Activated CD8-positive, alpha-beta T cell treated with anti-CD3 and anti-CD28 coated beads for 36 hours (primary cell): ENCODE measurements around the gene CPD. TPM values are rescaled to one million over a fixed set of nuclear protein-coding genes. Genes with fewer than 3 reads are reported as not detected.

ENCODE experiments used
- ATAC-seq: fragments of 200-7000 bp; cut with Tn5 transposase; one replicate; pipeline ENCODE4 v1.10.0; 2021; ENCODE audit warnings: mild to moderate bottlenecking, moderate library complexity
- CTCF ChIA-PET: fragments of 350-600 bp; sonication (Branson Sonifier 250); formaldehyde crosslinking; loops from one replicate; lab custom pipeline; 2021; ENCODE audit warnings: antibody characterized with exemption; lab: Charles Lee
- POLR2A ChIA-PET: fragments of 350-600 bp; sonication (Branson Sonifier 250); formaldehyde crosslinking; loops from one replicate; lab custom pipeline; 2021; ENCODE audit warnings: antibody characterized with exemption; lab: Charles Lee
- DNase-seq: peaks from one replicate; pipeline ENCODE4 v3.0.0-alpha.2; 2020
- H3K27ac Mint-ChIP-seq: one replicate; pipeline ENCODE4 v1.8.0; 2021; ENCODE audit warnings: mild to moderate bottlenecking, mixed read lengths
- H3K27me3 Mint-ChIP-seq: one replicate; pipeline ENCODE4 v1.8.0; 2021; ENCODE audit warnings: mixed read lengths
- H3K36me3 Mint-ChIP-seq: one replicate; pipeline ENCODE4 v1.8.0; 2021; ENCODE audit warnings: low read depth, mixed read lengths
- H3K4me1 Mint-ChIP-seq: one replicate; pipeline ENCODE4 v1.8.0; 2021; ENCODE audit warnings: low read depth, mixed read lengths
- H3K4me3 Mint-ChIP-seq: one replicate; pipeline ENCODE4 v1.8.0; 2021; ENCODE audit warnings: mild to moderate bottlenecking, moderate library complexity, mixed read lengths
- H3K9me3 Mint-ChIP-seq: one replicate; pipeline ENCODE4 v1.8.0; 2021; ENCODE audit warnings: mixed read lengths
- CTCF ChIP-seq: fragments of 200-600 bp; IDR thresholded peaks from one replicate; pipeline ENCODE4 v1.8.0; 2022; ENCODE audit warnings: antibody characterized with exemption, mild to moderate bottlenecking
- intact Hi-C: fragments of 100-400 bp; cut with micrococcal nuclease; formaldehyde crosslinking; loops from one replicate; pipeline ENCODE4 v1.10.0; 2022
- total RNA-seq, 2 experiments: library from RNA; stranded (reverse); gene quantifications; one replicate each; pipeline ENCODE4 v1.2.3, GENCODE V29; 2021

The CPD gene
- 10 to 100 TPM; 25.9 to 26.8 TPM for total RNA-seq

GRCh38 chr17:30378825-30379302 is at the start of gene CPD:
TSS of gene CPD (plus strand) at chr17:30378927. CDS start at chr17:30378981, 54 bp downstream.
- Mint-ChIP-seq H3K27me3 (no peaks in the 10 kb centered on the region), H3K9me3 (no peaks in the 10 kb centered on the region), H3K27ac (peak within 1 kb of the TSS; percentile 87), H3K4me1 (peaks cover 64% of the 10 kb centered on the region), H3K4me3 (peak within 1 kb of the TSS; percentile 73), H3K36me3 (peaks cover 5% of the 10 kb centered on the region)
- no peak for TF ChIP-seq CTCF
- CTCF ChIA-PET, result interaction anchor here (1.2 to 1.4 kb wide), 2 partner anchors 16 to 42 kb away, joined by 3 to 4 read pairs; no protein-coding TSS in a partner anchor
- intact Hi-C loops, result loop anchor here (1.0 kb wide), 1 partner anchor 9 kb away; no protein-coding TSS in a partner anchor
- DNase-seq (peak; percentile 97), ATAC-seq (peak; percentile 93)
- POLR2A ChIA-PET, result interaction anchor here (0.6 to 5.5 kb wide), 7 partner anchors 9 to 51 kb away, joined by 3 to 28 read pairs (median 6); no protein-coding TSS in a partner anchor

- Mint-ChIP-seq H3K27me3 (no peaks in the 10 kb centered on the region), H3K4me1 (peaks cover 44% of the 10 kb centered on the region), H3K4me3 (peak overlapping the region; percentile 42), H3K27ac (peak overlapping the region; percentile 83), H3K36me3 (no peaks in the 10 kb centered on the region), H3K9me3 (peaks cover 2% of the 10 kb centered on the region)
- intact Hi-C loops, result loop anchor here (1.0 to 5.0 kb wide), 2 partner anchors 41 to 215 kb away; partner anchors contain the start of genes BLMH and NSRP1
- peak; percentile 93 for ATAC-seq
- ChIA-PET POLR2A (interaction anchor here (6.5 kb wide), 1 partner anchor 41 kb away, joined by 34 read pairs; the partner anchor contains the start of gene BLMH), CTCF (interaction anchor here (0.9 to 3.0 kb wide), 4 partner anchors 8 to 228 kb away, joined by 3 to 17 read pairs (median 4); no protein-coding TSS in a partner anchor)
- TF ChIP-seq CTCF, result no peak
- DNase-seq, result peak; percentile 74
Observed at GRCh38 chr17:30332057-30332542, 46.6 kb upstream of the CPD start.

- Mint-ChIP-seq H3K27me3 (no peaks in the 10 kb centered on the region), H3K27ac (peak within 1 kb of the TSS; percentile 83), H3K9me3 (peaks cover 2% of the 10 kb centered on the region), H3K4me3 (no peak within 1 kb of the TSS), H3K36me3 (no peaks in the 10 kb centered on the region), H3K4me1 (peaks cover 44% of the 10 kb centered on the region)
- DNase-seq, result no peak
- intact Hi-C loops, result loop anchor here (5.0 kb wide), 1 partner anchor 216 kb away; the partner anchor contains the start of gene NSRP1
- no peak for ATAC-seq
- ChIA-PET POLR2A (interaction anchor here (0.7 to 6.5 kb wide), 2 partner anchors 42 to 209 kb away, joined by 3 to 34 read pairs; partner anchors contain the start of gene BLMH), CTCF (interaction anchor here (0.8 to 8.4 kb wide), 12 partner anchors 11 to 403 kb away, joined by 3 to 101 read pairs (median 6); partner anchors contain the start of gene BLMH)
- no peak for TF ChIP-seq CTCF
Observed at GRCh38 chr17:30333503-30334360, 45.0 kb upstream of the CPD start, which contains the start of gene TMIGD1. TSS of gene TMIGD1 (minus strand) at chr17:30334057. CDS start at chr17:30332133, 1,924 bp downstream.

GRCh38 chr17:30334421-30334820 is 44.3 kb upstream of the CPD start:
- ChIA-PET CTCF (interaction anchor here (0.6 to 8.4 kb wide), 17 partner anchors 8 to 403 kb away, joined by 3 to 101 read pairs (median 4); partner anchors contain the start of gene BLMH), POLR2A (interaction anchor here (6.5 kb wide), 1 partner anchor 43 kb away, joined by 34 read pairs; the partner anchor contains the start of gene BLMH)
- intact Hi-C loops, result loop anchor here (5.0 kb wide), 1 partner anchor 217 kb away; the partner anchor contains the start of gene NSRP1
- no peak for TF ChIP-seq CTCF
- no peaks in the 10 kb centered on the region for H3K36me3 Mint-ChIP-seq
- no peak overlapping the region for H3K27ac Mint-ChIP-seq
- H3K4me1 Mint-ChIP-seq, result peaks cover 41% of the 10 kb centered on the region
- no peaks in the 10 kb centered on the region for H3K27me3 Mint-ChIP-seq
- peaks cover 2% of the 10 kb centered on the region for H3K9me3 Mint-ChIP-seq
- H3K4me3 Mint-ChIP-seq, result no peak overlapping the region
- ATAC-seq, result no peak
- no peak for DNase-seq
